Measurements from ENCODE around the gene GAREM1.

The GAREM1 gene

DNA sequence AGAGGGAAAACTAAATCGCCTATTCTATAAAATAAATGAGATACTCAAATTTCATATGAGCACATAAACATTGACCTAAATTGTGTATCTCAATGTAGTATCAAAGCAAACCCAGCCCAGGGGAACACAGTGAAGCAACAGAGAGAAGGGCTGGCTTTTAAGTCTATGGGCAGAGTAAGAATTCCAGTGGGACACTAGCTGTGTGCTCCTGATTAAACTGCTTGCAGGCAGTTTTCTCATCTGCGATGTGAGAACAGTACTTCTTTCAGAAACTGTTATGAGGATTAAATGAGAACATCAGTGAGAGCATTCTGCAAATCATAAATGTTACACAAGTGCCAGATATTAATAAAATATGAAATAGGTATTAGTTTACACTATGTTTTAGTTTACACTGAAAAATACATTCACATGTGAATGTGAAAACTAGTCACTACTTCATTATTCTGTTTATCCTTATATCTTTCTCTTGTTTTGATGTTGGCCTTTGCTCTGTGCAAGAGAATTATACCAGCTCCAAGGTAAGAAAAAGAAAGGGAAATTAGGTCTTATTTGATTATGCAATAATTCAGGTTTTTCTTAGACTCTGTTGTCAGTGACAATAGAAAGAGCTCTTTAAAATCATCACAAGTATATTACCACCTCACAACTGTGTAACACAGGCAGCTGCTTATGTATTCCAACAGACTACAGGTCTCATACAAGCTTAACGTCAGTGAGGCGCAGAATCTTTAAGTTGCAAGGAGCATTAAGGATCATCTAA lies 47.5 kb downstream of the GAREM1 start:
- no peak for DNase-seq

DNA sequence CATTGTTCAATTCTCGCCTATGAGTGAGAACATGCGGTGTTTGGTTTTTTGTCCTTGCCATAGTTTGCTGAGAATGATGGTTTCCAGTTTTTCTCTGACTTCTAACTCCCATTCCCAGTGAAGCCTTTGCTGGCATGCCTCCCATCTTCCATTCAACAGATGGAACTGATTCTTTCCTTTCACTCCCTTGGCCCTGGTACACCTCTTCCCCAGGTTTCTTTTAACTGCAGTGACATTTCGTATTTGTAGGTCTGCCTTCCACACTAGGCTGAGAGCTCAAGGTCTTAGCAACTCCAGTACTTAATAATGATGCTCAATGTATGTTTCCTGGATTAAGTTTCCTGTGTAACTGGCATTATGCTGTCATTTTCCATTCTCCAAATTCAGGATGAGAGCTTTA lies 48.5 kb downstream of the GAREM1 start:
- no peak for DNase-seq

DNA sequence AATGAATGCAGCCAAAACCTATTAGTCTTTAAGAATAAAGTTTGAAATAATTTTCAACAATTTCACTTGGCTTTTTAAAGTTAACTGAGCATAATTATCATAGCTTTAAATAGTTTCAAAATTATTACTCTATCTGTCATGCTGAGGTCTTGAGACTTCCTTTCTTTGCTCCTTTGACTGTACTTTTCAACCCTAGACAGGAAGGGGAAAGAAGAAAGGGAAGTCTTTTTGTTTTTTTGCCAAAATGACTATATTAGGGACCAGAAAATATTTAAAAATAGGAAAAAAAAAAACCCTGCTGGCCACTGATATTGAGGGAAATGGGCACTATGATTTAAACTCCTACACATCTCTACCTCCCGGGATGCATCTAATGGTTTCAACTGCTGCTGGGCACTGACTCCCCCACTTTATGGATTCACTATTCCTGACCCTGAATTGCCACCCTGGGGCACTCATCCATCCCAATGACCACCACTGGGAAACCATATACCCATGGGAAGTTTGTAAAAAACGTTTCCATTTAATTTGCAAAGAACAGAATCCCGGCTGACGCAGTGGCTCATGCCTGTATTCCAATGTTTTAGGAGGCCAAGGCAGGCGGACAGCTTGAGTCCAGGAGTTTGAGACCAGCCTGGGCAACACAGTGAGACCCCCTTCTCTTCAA lies 50.5 kb downstream of the GAREM1 start:
- no peak for DNase-seq

DNA sequence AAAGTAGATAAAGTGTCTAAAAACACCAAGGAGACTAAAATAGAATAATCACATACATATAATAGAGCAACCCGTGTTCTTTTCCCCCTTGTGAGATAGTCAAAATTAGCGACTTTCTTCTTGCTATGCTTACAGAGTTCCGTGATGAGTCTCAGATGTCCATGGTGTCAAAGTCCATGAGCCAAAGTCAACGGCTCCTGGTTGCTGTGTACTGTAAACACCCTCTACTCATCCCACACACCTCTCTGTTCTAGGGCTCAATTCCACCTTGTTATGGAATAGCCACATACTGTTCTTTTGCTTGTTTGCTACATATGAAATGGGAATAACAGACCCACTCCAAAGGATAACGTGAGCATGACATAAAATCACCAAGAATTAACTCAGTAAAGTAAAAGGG lies 52.5 kb downstream of the GAREM1 start:
- no peak for DNase-seq

DNA sequence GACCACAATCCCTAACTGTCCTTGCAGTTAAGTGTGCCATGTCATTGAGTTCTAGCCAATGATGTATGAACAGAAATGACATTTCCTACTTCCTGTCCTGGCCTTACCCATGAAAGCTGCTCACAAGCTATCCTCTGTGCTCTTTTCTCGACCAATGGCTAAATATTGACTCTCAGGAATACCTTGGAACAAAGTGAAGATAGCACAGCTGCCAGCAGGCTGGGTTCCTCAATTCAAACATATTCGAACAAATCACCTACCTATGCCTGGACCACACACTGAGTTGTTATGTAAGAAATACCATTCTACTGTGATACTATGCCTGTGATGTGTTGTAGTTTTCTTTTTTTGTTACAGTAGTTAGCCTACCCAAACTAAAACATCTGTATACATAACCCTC lies 65.1 kb downstream of the GAREM1 start:
- no peak for DNase-seq

DNA sequence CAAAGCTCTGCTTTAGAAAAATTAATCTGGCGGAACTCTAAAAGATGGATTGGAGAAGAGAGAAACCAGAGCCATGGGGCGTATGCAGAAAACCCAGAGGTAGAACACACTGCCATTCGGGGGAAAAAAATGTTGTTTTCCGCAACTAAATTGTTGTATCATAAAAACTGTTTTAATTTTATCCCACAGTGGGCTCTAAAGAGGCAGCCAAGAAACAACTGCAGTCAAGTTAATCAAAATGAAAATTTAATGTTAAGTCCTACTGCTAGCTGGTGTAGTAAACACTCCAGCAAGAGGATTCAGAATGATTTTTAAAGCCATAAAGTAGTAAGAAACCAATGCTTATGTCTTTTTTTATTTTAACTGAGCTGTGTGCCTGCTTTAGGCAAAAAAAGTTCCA lies 69.1 kb downstream of the GAREM1 start:
- DNase-seq: no peak

DNA sequence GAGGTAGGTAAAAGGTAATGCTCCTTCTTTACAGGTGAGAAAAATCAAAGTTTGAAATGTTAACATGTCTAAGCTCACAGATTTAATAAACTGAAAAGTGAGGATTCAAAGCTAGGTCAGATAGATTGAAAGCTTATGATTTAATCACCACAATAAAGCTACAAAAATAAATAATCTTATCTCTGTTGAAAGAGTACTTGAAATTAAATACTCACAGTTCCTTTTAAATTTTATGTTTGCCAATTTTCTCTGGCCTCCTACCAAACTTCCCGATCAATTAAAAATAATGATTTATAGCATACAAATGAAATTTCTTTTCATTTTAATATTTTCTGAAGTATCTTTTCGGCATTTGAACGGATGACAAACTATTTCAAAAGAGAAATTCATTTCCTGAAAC lies 77.3 kb downstream of the GAREM1 start:
- no peak for DNase-seq

DNA sequence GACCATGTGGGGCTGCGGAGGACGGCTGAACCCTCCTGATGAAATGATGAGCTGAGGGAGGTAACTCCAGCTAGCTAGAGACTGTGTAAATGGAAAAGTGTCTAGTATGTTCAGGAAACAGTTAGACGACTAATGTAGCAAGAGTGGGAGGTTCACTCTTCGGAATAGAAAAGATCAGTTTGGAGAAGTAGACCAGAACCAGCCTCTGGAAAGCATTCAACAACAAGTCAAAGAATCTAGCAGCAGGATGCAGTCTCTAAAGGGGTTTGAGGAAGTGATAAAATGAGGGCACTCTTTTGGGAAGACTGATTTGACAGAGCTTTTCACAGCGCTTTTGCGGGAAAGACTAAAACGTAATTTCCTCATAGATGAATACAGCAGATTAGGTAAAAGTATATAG lies 79.6 kb downstream of the GAREM1 start:
- no peak for DNase-seq

DNA sequence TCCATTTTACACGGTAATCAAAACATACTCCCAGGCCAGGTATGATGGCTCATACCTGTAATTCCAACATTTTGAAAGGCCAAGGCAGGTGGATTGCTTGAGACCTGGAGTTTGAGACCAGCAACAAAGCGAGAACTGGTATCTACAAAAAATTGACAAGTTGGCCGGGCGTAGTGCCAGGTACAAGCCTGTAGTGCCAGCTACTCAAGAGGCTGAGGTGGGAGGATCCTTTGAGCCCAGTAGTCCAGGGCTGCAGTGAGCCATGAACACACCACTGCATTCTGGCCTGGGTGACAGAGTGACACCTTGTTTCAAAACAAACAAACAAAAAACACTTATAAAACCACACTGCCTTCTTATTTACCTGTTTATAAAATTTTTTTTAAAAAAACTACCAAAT lies 80.8 kb downstream of the GAREM1 start:
- DNase-seq: no peak

DNA sequence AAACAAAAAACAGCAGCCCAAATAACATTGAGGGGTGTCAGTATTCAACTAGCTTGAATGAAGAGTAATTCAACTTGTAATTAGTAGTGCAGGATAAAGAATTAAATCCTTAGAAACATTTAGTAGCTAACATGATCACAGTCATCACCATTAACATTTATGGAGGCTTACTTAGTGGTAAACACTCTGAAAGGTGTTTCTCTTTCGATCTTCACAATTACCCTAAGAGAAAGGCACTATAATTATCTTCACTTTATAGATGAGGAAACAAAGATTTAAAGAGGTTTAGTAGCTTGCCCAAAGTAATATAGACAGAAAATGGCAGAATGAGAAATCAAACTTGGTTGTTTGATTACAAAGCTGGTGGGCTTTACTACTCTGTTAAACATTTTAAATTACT lies 81.5 kb downstream of the GAREM1 start:
- DNase-seq: no peak

DNA sequence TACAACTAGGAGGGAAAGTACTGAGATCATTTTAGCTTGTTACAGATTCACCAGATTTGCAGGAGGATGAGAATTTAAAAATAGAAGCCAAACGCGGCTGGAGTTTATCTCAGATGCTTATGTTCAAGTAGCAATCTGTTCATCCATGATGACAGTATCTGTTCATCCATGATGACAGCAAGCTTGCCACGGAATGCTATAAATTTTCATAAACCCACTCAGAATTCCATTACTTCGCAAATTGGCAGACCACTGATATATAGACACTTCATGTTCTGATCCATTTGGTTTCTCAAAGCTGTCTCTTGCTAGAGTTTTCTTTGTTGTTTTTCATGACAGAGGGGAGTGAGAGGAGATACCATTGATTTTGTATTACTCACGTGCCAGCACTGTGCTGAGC lies 84.2 kb downstream of the GAREM1 start:
- no peak for DNase-seq

DNA sequence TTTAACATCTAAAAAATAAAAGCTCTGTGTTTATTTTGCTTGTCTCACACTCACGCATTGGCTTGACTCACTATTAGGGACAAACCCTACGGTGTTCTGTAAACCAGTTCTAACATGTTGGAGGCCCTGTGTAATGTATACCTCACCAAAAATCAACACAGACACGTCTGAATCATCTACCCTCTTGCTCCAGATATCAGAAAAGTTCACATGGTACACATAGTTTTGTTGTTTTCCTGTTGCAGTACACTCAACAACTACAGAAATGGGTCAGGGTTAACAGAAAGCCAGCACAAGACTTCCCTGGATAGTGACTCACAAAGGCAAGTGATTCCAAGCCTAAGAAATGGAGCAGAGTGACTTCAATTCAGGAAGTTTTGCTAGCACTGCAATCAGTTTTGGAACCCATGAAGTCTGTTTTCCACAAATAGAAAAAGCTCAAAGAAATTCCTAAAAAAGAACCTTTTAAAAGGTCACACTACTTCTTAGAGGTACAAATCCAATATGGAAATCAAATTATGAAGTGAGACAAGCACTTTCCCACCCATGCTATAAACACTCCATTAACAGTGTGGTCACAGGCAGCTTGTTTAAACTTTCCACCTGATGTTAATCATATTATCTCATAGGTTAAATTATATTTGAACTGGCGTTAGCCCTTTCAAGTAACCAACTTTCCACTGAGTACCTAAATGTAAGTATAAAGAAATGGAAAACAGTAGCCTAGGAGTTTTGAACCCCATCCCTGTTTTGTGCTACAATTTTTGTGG lies 87.4 kb downstream of the GAREM1 start:
- no peak for DNase-seq

DNA sequence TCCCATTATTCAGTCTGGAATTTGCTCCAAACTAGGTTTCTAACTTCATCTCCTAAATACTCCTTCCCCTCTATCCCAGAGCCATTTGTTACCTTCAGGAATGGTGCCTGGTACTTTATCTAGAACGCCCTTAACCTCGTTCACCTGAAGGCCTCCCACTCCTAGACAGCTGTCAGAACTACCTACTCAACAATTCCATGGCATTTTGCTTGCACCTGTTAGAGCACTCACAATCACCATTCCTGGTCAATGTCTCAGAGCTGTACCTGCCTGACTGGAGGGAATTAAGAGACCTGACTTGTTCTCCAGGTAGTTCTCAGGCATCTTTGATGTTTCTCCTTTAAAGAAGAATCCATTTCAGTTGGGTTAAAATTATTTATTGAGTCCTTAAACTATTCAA lies 88.9 kb downstream of the GAREM1 start:
- DNase-seq: no peak

DNA sequence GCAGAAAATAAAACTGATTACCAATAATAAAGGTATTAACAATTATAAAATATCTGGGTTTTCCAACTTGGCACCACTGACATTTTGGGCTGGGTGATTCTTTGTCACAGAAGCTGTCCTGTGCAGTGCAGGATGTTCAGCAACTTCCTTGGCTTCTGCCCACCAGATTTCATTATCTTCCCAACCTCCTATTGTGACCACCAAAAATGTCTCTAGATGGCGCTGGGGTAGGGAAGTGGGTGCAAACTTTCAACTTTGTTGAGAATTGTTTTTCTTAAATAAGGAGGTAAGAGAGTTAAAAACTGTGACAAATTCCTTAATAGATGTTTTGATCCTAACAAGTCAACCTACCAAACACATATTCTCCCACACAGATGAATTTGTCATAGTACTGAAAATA lies 90.1 kb downstream of the GAREM1 start:
- DNase-seq: no peak

DNA sequence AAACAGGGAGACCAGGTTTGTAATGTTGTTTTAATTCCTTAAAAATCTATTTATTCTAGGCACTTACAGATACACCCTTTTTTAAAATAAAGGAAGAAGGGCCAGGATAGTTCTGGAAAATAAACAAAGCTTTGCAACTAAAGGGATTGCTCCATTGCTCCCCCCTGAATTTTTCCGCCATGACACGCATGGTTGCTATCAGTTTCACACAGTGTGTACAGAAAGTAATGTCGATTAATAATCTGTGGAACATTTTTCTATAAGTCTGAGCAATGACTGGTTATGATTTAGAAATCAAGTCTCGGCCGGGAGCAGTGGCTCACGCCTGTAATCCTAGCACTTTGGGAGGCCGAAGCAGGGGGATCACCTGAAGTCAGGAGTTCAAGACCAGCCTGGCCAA lies 90.8 kb downstream of the GAREM1 start:
- no peak for DNase-seq

DNA sequence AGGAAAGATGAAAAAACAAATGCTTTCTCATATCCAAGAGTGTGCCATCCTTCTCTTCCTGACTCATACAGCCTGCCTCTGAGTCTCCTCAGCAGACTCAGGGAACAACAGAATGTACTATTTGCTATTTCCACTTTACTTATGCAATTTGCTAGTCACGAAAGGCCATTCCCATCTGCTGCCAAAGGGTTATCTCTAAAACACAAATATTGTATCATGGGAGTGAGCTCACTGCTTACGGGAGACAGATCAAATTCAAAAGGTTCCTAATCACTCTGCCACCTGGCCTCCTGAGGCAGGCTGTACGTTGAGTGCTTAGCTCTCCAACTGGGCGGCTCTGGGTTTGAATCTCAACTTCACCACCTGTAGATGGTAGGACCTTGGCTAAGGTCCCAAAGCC lies 92.0 kb downstream of the GAREM1 start:
- no peak for DNase-seq

DNA sequence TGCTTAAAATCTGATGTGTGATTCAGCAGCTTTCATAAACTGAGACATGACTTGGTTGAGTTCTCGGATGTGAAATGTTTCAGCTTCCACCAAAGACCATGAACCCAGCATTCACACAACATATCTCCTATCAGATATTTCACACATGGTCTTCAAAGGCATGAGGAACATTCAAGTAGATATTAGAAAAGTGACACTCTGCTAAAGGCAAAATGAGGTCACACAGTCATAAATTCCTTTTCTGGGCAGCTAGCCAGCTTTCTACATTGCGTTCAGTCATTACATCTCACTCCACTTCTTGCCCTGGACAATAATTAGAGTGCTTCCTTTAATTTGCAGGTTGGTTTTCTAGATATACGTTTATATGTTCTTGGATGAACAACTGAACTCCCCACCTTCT lies 96.7 kb downstream of the GAREM1 start:
- DNase-seq: no peak

DNA sequence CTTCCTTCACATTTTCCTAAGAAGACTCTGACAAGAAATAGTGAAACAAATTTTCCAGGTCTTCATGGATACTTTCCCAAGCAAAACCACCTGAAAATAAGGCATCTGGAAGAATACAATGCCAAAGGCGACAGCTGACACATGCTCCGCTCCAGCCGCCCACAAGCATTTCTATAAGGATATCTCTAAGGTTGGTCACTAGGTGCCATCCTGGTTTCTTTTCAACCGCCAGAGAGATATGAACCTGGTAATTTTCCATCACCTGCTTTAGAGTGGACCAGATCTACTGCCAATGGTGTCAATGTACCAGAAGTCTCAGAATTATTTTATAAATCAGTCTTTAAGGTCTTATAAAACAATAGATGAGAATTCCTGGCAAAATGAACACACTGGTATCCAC lies 97.2 kb downstream of the GAREM1 start:
- DNase-seq: no peak

DNA sequence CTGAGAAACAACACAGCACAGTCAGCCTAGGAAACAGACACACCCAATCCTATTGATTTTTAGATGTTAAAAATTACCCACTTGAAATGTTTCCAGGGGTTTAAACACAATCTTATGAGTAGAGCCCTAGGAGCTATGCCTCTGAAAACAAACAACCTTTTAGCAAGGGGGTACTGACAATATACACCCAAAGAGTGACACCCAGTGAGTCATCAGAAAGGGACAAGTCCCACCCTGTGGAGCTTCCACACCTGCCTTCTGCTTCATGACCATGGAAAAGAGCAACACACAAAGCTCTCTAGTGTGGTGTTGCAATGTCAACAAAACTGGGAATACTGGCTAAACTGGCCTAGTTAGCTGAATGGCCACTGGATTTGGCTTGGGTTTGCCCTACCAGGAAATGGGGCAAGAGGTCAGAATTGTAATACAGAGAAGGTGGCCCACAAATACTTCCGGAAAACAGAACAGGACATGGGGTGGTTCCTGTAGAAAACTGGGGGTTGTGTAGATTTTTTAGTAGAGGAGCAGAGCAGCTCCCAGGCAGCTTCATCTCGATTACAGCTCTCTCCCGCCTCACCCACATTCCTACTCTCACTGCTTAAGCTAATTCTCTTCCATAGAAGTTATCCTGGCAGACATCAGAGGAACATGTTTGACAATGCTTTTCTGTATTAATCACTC lies 98.2 kb downstream of the GAREM1 start:
- DNase-seq: no peak

DNA sequence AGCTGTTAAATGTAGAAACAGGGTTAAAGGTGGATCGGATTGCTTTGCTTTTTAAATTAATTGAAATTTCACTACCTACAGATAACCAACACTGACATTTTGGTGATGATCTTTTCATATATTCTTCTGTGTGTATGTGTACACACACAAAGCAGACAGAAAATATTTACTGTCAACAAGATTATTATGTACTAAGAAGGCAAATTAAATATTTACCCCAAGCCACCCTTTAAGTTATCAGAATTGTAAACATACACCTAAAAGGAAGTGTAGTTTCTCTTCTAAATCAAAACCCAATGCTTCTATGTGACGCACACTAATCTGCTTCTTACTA lies 98.7 kb downstream of the GAREM1 start:
- no peak for DNase-seq

DNA sequence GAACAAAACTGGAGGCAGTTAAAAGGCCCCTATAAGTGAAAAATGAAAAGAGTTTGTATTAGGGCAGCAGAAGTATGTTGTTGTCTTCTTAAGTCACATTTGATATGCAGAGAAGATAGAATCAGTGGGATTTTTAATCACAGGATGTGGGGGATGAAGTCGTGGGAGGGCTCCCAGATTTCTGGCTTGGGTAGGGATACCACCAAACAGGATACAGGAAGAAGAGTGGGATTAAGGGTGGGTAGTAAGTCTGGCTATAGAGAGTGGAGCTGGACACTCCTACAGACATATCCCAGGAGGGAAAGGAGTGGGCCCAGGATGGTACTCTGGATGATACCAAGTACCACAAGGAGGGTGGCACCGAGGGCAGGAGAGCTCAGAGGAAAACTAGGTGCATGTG lies 99.3 kb downstream of the GAREM1 start:
- no peak for DNase-seq

DNA sequence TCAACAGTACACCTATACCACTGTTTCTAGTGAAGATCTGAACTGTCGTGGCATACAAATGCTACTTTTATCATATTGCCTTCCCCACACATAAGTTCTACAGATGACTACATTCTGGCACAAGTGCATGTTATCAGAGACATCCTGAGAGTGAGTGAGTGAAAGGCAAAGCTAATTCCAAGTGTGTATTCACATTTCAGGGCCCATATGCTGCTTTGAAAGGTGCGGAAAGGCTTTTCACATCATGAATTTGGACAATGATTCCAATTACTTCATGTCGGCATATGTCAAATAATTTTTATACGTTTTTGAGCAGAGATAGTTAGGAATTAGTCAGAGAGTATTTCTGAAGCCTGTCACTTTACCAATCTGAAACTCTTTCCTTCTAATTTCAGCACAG lies 101.7 kb downstream of the GAREM1 start:
- DNase-seq: no peak

DNA sequence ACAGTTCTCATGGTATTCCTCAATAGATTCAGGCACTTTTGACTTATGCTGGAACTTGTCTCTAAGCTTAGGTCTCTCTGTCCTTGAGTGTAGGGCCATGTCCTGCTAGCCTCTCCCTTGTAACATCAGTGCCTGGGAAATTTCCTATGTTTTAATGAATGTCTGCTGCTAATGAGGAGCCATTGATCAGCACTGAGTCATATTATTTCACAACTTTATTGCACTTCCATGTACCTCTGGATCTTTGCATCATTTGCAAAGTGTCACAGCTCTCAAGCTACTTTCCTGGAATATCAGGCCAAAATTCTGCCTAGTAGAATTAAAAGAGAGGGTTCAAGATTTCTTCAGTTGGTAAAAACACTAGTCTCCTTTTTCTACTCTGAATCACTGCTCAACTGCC lies 102.5 kb downstream of the GAREM1 start:
- no peak for DNase-seq
